SU-DHL-6 (cell line): ENCODE results near the gene PGAP3.

Source experiments
- EZH2phosphoT487 ChIP-seq: fragments of 200-600 bp; sonication (generic), shearing (Covaris generic); conservative IDR thresholded peaks from 2 replicates; pipeline ENCODE4 v1.6.1; 2018; ENCODE audit warnings: mild to moderate bottlenecking, antibody characterized with exemption, low read length, moderate library complexity, mixed read lengths
- TF ChIP-seq, protein P1 (sequence below): fragments of 200-600 bp; sonication (generic); IDR thresholded peaks from one replicate; pipeline ENCODE4 v1.5.1; 2017; ENCODE audit warnings: antibody characterized with exemption, mild to moderate bottlenecking, low read length, moderate library complexity; ENCODE audit not compliant: insufficient read depth, poor library complexity, severe bottlenecking

DNA sequence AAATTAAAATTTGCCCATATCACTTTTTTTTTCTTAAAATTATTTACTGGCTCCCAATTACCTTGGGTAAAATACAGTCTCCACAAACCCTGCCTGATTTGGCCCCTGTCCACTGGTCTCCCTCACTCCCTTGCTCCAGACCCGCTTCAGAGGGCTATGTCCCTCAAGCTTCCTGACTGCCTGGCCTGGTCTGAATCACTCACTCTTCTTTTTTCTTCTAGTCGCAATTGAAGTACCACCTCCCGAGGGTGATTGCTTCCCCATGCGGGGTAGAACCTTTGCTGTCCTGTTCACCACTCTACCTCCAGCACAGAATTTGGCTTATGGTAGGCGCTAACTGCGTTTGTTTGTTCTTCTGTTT, 598 bp upstream of the PGAP3 start:
- TF ChIP-seq EZH2phosphoT487: no peak
- TF ChIP-seq, protein P1, sequence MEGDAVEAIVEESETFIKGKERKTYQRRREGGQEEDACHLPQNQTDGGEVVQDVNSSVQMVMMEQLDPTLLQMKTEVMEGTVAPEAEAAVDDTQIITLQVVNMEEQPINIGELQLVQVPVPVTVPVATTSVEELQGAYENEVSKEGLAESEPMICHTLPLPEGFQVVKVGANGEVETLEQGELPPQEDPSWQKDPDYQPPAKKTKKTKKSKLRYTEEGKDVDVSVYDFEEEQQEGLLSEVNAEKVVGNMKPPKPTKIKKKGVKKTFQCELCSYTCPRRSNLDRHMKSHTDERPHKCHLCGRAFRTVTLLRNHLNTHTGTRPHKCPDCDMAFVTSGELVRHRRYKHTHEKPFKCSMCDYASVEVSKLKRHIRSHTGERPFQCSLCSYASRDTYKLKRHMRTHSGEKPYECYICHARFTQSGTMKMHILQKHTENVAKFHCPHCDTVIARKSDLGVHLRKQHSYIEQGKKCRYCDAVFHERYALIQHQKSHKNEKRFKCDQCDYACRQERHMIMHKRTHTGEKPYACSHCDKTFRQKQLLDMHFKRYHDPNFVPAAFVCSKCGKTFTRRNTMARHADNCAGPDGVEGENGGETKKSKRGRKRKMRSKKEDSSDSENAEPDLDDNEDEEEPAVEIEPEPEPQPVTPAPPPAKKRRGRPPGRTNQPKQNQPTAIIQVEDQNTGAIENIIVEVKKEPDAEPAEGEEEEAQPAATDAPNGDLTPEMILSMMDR: no peak
